Measurements from ENCODE around the gene GALNT13.

DNA sequence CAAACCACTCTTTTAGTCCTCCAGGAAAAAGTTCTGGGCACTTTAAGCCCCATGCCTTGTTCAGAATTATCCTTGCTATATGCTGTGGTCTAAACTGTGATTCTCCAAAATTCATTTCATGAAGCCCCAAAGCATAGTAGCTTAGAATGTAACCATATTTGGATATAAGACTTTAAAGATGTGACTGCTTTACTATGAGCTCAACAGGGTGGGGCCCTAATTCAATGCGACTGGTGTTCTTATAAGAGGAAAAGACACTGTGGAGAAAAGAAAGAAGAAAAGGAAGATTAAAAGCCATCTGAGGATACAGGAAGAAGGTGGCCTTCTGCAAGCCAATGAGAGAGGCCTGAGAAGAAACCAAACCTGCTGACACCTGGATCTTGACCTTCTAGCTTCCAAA lies 174.8 kb downstream of the GALNT13 start:
- TF ChIP-seq, protein P1, sequence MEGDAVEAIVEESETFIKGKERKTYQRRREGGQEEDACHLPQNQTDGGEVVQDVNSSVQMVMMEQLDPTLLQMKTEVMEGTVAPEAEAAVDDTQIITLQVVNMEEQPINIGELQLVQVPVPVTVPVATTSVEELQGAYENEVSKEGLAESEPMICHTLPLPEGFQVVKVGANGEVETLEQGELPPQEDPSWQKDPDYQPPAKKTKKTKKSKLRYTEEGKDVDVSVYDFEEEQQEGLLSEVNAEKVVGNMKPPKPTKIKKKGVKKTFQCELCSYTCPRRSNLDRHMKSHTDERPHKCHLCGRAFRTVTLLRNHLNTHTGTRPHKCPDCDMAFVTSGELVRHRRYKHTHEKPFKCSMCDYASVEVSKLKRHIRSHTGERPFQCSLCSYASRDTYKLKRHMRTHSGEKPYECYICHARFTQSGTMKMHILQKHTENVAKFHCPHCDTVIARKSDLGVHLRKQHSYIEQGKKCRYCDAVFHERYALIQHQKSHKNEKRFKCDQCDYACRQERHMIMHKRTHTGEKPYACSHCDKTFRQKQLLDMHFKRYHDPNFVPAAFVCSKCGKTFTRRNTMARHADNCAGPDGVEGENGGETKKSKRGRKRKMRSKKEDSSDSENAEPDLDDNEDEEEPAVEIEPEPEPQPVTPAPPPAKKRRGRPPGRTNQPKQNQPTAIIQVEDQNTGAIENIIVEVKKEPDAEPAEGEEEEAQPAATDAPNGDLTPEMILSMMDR (IDR thresholded peaks at IDR 0.05; ENCODE audit: low read depth, low read length), result no peak
- TF ChIP-seq EZH2phosphoT487 (IDR thresholded peaks at IDR 0.05; ENCODE audit: low read depth), result no peak

Measured in OCI-LY3 (cell line).